Activated CD4-positive, alpha-beta T cell treated with anti-CD3 and anti-CD28 coated beads, Interleukin-2, amount 10 ng/mL, durations not matched to agents 7 days and 5 days (primary cell): Measurements from ENCODE around the gene ARID1B. TPM values are rescaled to one million over a fixed set of nuclear protein-coding genes. Genes with fewer than 3 reads are reported as not detected.
"Not testable (repeated sequence)": the region's sequence is repeated elsewhere in the genome, so short reads cannot be mapped to it uniquely, and the experiment has no call there.

Experiments used
- CTCF ChIA-PET: fragments of 350-600 bp; sonication (Branson Sonifier 250); formaldehyde crosslinking; loops from one replicate; lab custom pipeline; 2021; ENCODE audit warnings: antibody characterized with exemption; lab: Charles Lee
- POLR2A ChIA-PET: fragments of 350-600 bp; sonication (Branson Sonifier 250); formaldehyde crosslinking; loops from one replicate; lab custom pipeline; 2021; ENCODE audit warnings: antibody characterized with exemption; lab: Charles Lee
- DNase-seq: peaks from one replicate; pipeline ENCODE4 v3.0.0-alpha.2; 2020
- H3K27ac Mint-ChIP-seq: one replicate; pipeline ENCODE4 v1.8.0; 2021; ENCODE audit warnings: mild to moderate bottlenecking, moderate library complexity, mixed read lengths
- H3K27me3 Mint-ChIP-seq: one replicate; pipeline ENCODE4 v1.8.0; 2021; ENCODE audit warnings: mixed read lengths
- H3K36me3 Mint-ChIP-seq: one replicate; pipeline ENCODE4 v1.8.0; 2021; ENCODE audit warnings: low read depth, mixed read lengths
- H3K4me1 Mint-ChIP-seq: one replicate; pipeline ENCODE4 v1.8.0; 2021; ENCODE audit warnings: mixed read lengths
- H3K4me3 Mint-ChIP-seq: one replicate; pipeline ENCODE4 v1.8.0; 2021; ENCODE audit warnings: mild to moderate bottlenecking, moderate library complexity, mixed read lengths
- H3K9me3 Mint-ChIP-seq: one replicate; pipeline ENCODE4 v1.8.0; 2021; ENCODE audit warnings: mixed read lengths
- total RNA-seq, 2 experiments: library from RNA; stranded (reverse); gene quantifications; one replicate each; pipeline ENCODE4 v1.2.3, GENCODE V29; 2021

The ARID1B gene
- total RNA-seq, 2 experiments from 2014 or later: 76.8 to 89.6 TPM

GRCh38 chr6:157034436-157035230 is 257.5 kb downstream of the ARID1B start:
- Mint-ChIP-seq H3K27ac (peak overlapping the region; percentile 3), H3K27me3 (no peaks in the 10 kb centered on the region), H3K36me3 (peaks cover under 1% of the 10 kb centered on the region), H3K9me3 (no peaks in the 10 kb centered on the region), H3K4me3 (peak overlapping the region; percentile 40), H3K4me1 (peaks cover 23% of the 10 kb centered on the region)
- ChIA-PET CTCF (interaction anchor here (0.8 to 1.5 kb wide), 4 partner anchors 8 to 1812 kb away, joined by 3 to 5 read pairs (median 4); no protein-coding TSS in a partner anchor), POLR2A (interaction anchor here (1.2 kb wide), 1 partner anchor 20 kb away, joined by 3 read pairs; no protein-coding TSS in a partner anchor)
- DNase-seq: no peak

GRCh38 chr6:157035546-157035945 is 258.4 kb downstream of the ARID1B start:
- H3K4me1 Mint-ChIP-seq: peaks cover 17% of the 10 kb centered on the region
- DNase-seq: no peak
- POLR2A ChIA-PET: no interaction called here
- no peaks in the 10 kb centered on the region for H3K27me3 Mint-ChIP-seq
- no peaks in the 10 kb centered on the region for H3K9me3 Mint-ChIP-seq
- H3K4me3 Mint-ChIP-seq: no peak overlapping the region
- CTCF ChIA-PET: interaction anchor here (1.5 kb wide), 1 partner anchor 8 kb away, joined by 5 read pairs; no protein-coding TSS in a partner anchor
- no peak overlapping the region for H3K27ac Mint-ChIP-seq
- no peaks in the 10 kb centered on the region for H3K36me3 Mint-ChIP-seq

GRCh38 chr6:157036245-157036711 is 259.1 kb downstream of the ARID1B start:
- Mint-ChIP-seq H3K36me3 (no peaks in the 10 kb centered on the region), H3K4me3 (no peak overlapping the region), H3K27me3 (no peaks in the 10 kb centered on the region), H3K4me1 (peaks cover 17% of the 10 kb centered on the region), H3K27ac (no peak overlapping the region), H3K9me3 (no peaks in the 10 kb centered on the region)
- no peak for DNase-seq
- CTCF ChIA-PET: interaction anchor here (1.2 kb wide), 1 partner anchor 148 kb away, joined by 3 read pairs; no protein-coding TSS in a partner anchor
- POLR2A ChIA-PET: no interaction called here

- H3K4me3 Mint-ChIP-seq: no peak overlapping the region
- ChIA-PET CTCF (interaction anchor here (0.9 to 1.1 kb wide), 4 partner anchors 9 to 150 kb away, joined by 3 to 8 read pairs (median 4); no protein-coding TSS in a partner anchor), POLR2A (no interaction called here)
- no peak for DNase-seq
- no peaks in the 10 kb centered on the region for H3K36me3 Mint-ChIP-seq
- no peaks in the 10 kb centered on the region for H3K9me3 Mint-ChIP-seq
- no peak overlapping the region for H3K27ac Mint-ChIP-seq
- peaks cover 17% of the 10 kb centered on the region for H3K4me1 Mint-ChIP-seq
- H3K27me3 Mint-ChIP-seq: no peaks in the 10 kb centered on the region
These were observed 260.0 kb downstream of the ARID1B start for GRCh38 chr6:157037165-157037564.

- Mint-ChIP-seq H3K27ac (no peak overlapping the region), H3K36me3 (peaks cover 2% of the 10 kb centered on the region), H3K27me3 (no peaks in the 10 kb centered on the region), H3K4me3 (no peak overlapping the region), H3K4me1 (peaks cover 11% of the 10 kb centered on the region), H3K9me3 (no peaks in the 10 kb centered on the region)
- ChIA-PET POLR2A (no interaction called here), CTCF (no interaction called here)
- no peak for DNase-seq
These were observed 261.4 kb downstream of the ARID1B start for GRCh38 chr6:157038610-157039009.

- H3K36me3 Mint-ChIP-seq, H3K27me3 Mint-ChIP-seq, H3K27ac Mint-ChIP-seq, H3K9me3 Mint-ChIP-seq, DNase-seq, H3K4me3 Mint-ChIP-seq, POLR2A ChIA-PET, H3K4me1 Mint-ChIP-seq: not testable (repeated sequence)
- CTCF ChIA-PET: interaction anchor here (0.6 kb wide), 1 partner anchor 617 kb away, joined by 3 read pairs; no protein-coding TSS in a partner anchor
These were observed 262.5 kb downstream of the ARID1B start for GRCh38 chr6:157039639-157040038.

- H3K9me3 Mint-ChIP-seq: no peaks in the 10 kb centered on the region
- no peak overlapping the region for H3K4me3 Mint-ChIP-seq
- POLR2A ChIA-PET: no interaction called here
- H3K36me3 Mint-ChIP-seq: peaks cover 2% of the 10 kb centered on the region
- no peaks in the 10 kb centered on the region for H3K4me1 Mint-ChIP-seq
- CTCF ChIA-PET: no interaction called here
- no peak overlapping the region for H3K27ac Mint-ChIP-seq
- H3K27me3 Mint-ChIP-seq: no peaks in the 10 kb centered on the region
- no peak for DNase-seq
These were observed 263.0 kb downstream of the ARID1B start for GRCh38 chr6:157040191-157040590.

- no peaks in the 10 kb centered on the region for H3K4me1 Mint-ChIP-seq
- no peaks in the 10 kb centered on the region for H3K27me3 Mint-ChIP-seq
- peaks cover 2% of the 10 kb centered on the region for H3K36me3 Mint-ChIP-seq
- POLR2A ChIA-PET: no interaction called here
- no peak overlapping the region for H3K4me3 Mint-ChIP-seq
- CTCF ChIA-PET: interaction anchor here (0.5 to 1.4 kb wide), 8 partner anchors 8 to 139 kb away, joined by 3 to 4 read pairs (median 4); no protein-coding TSS in a partner anchor
- DNase-seq: no peak
- no peak overlapping the region for H3K27ac Mint-ChIP-seq
- H3K9me3 Mint-ChIP-seq: no peaks in the 10 kb centered on the region
These were observed 268.8 kb downstream of the ARID1B start for GRCh38 chr6:157045831-157046454.

- ChIA-PET POLR2A (no interaction called here), CTCF (interaction anchor here (0.6 to 1.4 kb wide), 3 partner anchors 8 to 139 kb away, joined by 3 to 4 read pairs (median 4); no protein-coding TSS in a partner anchor)
- Mint-ChIP-seq H3K36me3 (peaks cover 2% of the 10 kb centered on the region), H3K27me3 (no peaks in the 10 kb centered on the region), H3K9me3 (no peaks in the 10 kb centered on the region), H3K4me3 (no peak overlapping the region), H3K4me1 (no peaks in the 10 kb centered on the region), H3K27ac (no peak overlapping the region)
- DNase-seq: no peak
These were observed 269.6 kb downstream of the ARID1B start for GRCh38 chr6:157046776-157047175.

- H3K27me3 Mint-ChIP-seq: no peaks in the 10 kb centered on the region
- H3K4me1 Mint-ChIP-seq: no peaks in the 10 kb centered on the region
- CTCF ChIA-PET: interaction anchor here (1.1 kb wide), 1 partner anchor 10 kb away, joined by 3 read pairs; no protein-coding TSS in a partner anchor
- H3K4me3 Mint-ChIP-seq: no peak overlapping the region
- no peak overlapping the region for H3K27ac Mint-ChIP-seq
- H3K9me3 Mint-ChIP-seq: no peaks in the 10 kb centered on the region
- DNase-seq: no peak
- peaks cover 2% of the 10 kb centered on the region for H3K36me3 Mint-ChIP-seq
- POLR2A ChIA-PET: no interaction called here
These were observed 270.1 kb downstream of the ARID1B start for GRCh38 chr6:157047328-157047727.

- Mint-ChIP-seq H3K9me3 (no peaks in the 10 kb centered on the region), H3K4me1 (no peaks in the 10 kb centered on the region), H3K36me3 (peaks cover 2% of the 10 kb centered on the region), H3K27ac (no peak overlapping the region), H3K27me3 (no peaks in the 10 kb centered on the region), H3K4me3 (no peak overlapping the region)
- ChIA-PET CTCF (no interaction called here), POLR2A (no interaction called here)
- no peak for DNase-seq
These were observed 270.8 kb downstream of the ARID1B start for GRCh38 chr6:157047951-157048350.

- Mint-ChIP-seq H3K9me3 (no peaks in the 10 kb centered on the region), H3K4me1 (peaks cover 2% of the 10 kb centered on the region), H3K4me3 (no peak overlapping the region), H3K36me3 (no peaks in the 10 kb centered on the region), H3K27ac (no peak overlapping the region), H3K27me3 (no peaks in the 10 kb centered on the region)
- POLR2A ChIA-PET: no interaction called here
- no peak for DNase-seq
- CTCF ChIA-PET: interaction anchor here (0.7 kb wide), 1 partner anchor 18 kb away, joined by 3 read pairs; no protein-coding TSS in a partner anchor
These were observed 272.0 kb downstream of the ARID1B start for GRCh38 chr6:157049133-157049532.
